ENCODE measurements around the gene NXNL2.

Gene NXNL2

GRCh38 chr9:88589656-88590055, 54.7 kb downstream of the NXNL2 start:
- in situ Hi-C loops (cut with HindIII; ENCODE audit: low pct_unique_long_range_greater_than_20kb, low sequenced_read_pairs): no loop called here
- no peak for DNase-seq (ENCODE audit: low read depth in 1 of 2, low spot score in 1 of 2)
- TF ChIP-seq JUND (IDR thresholded peaks at IDR 0.05; ENCODE audit: low read depth): no peak

GRCh38 chr9:88590558-88591146, 55.7 kb downstream of the NXNL2 start:
- DNase-seq (ENCODE audit: low read depth in 1 of 2, low spot score in 1 of 2): no peak
- in situ Hi-C loops (cut with HindIII; ENCODE audit: low pct_unique_long_range_greater_than_20kb, low sequenced_read_pairs): no loop called here

GRCh38 chr9:88593537-88594185, 58.7 kb downstream of the NXNL2 start:
- in situ Hi-C loops (cut with HindIII; ENCODE audit: low pct_unique_long_range_greater_than_20kb, low sequenced_read_pairs): no loop called here

More at GRCh38 chr9:88590558-88591146, 55.7 kb downstream of the NXNL2 start:
- TF ChIP-seq JUND (IDR thresholded peaks at IDR 0.05; ENCODE audit: low read depth): no peak

More at GRCh38 chr9:88593537-88594185, 58.7 kb downstream of the NXNL2 start:
- DNase-seq (ENCODE audit: low read depth in 1 of 2, low spot score in 1 of 2): peak; percentile 13 to 67
- TF ChIP-seq JUND (IDR thresholded peaks at IDR 0.05; ENCODE audit: low read depth): no peak
